Activated CD8-positive, alpha-beta T cell treated with anti-CD3 and anti-CD28 coated beads for 36 hours (primary cell): ENCODE data around the gene TMEM237. TPM values are rescaled to one million over a fixed set of nuclear protein-coding genes. Genes with fewer than 3 reads are reported as not detected.

ENCODE experiments used
- ATAC-seq: fragments of 200-7000 bp; cut with Tn5 transposase; one replicate; pipeline ENCODE4 v1.10.0; 2021; ENCODE audit warnings: mild to moderate bottlenecking, moderate library complexity
- CTCF ChIA-PET: fragments of 350-600 bp; sonication (Branson Sonifier 250); formaldehyde crosslinking; loops from one replicate; lab custom pipeline; 2021; ENCODE audit warnings: antibody characterized with exemption; lab: Charles Lee
- POLR2A ChIA-PET: fragments of 350-600 bp; sonication (Branson Sonifier 250); formaldehyde crosslinking; loops from one replicate; lab custom pipeline; 2021; ENCODE audit warnings: antibody characterized with exemption; lab: Charles Lee
- DNase-seq: peaks from one replicate; pipeline ENCODE4 v3.0.0-alpha.2; 2020
- H3K27ac Mint-ChIP-seq: one replicate; pipeline ENCODE4 v1.8.0; 2021; ENCODE audit warnings: mild to moderate bottlenecking, mixed read lengths
- H3K27me3 Mint-ChIP-seq: one replicate; pipeline ENCODE4 v1.8.0; 2021; ENCODE audit warnings: mixed read lengths
- H3K36me3 Mint-ChIP-seq: one replicate; pipeline ENCODE4 v1.8.0; 2021; ENCODE audit warnings: low read depth, mixed read lengths
- H3K4me1 Mint-ChIP-seq: one replicate; pipeline ENCODE4 v1.8.0; 2021; ENCODE audit warnings: low read depth, mixed read lengths
- H3K4me3 Mint-ChIP-seq: one replicate; pipeline ENCODE4 v1.8.0; 2021; ENCODE audit warnings: mild to moderate bottlenecking, moderate library complexity, mixed read lengths
- H3K9me3 Mint-ChIP-seq: one replicate; pipeline ENCODE4 v1.8.0; 2021; ENCODE audit warnings: mixed read lengths
- CTCF ChIP-seq: fragments of 200-600 bp; IDR thresholded peaks from one replicate; pipeline ENCODE4 v1.8.0; 2022; ENCODE audit warnings: antibody characterized with exemption, mild to moderate bottlenecking
- intact Hi-C: fragments of 100-400 bp; cut with micrococcal nuclease; formaldehyde crosslinking; loops from one replicate; pipeline ENCODE4 v1.10.0; 2022
- total RNA-seq, 2 experiments: library from RNA; stranded (reverse); gene quantifications; one replicate each; pipeline ENCODE4 v1.2.3, GENCODE V29; 2021

Gene TMEM237
- total RNA-seq, 2 experiments from 2014 or later = 14.3 to 16.3 TPM

- peaks cover 3% of the 10 kb centered on the region for H3K27me3 Mint-ChIP-seq
- no peak overlapping the region for H3K27ac Mint-ChIP-seq
- DNase-seq = no peak
- no peak overlapping the region for H3K4me3 Mint-ChIP-seq
- intact Hi-C loops = loop anchor here (10.0 kb wide), 1 partner anchor 193 kb away; the partner anchor contains the start of genes STRADB and TRAK2
- ChIA-PET CTCF (no interaction called here), POLR2A (no interaction called here)
- no peak for TF ChIP-seq CTCF
- H3K9me3 Mint-ChIP-seq = no peaks in the 10 kb centered on the region
- peaks cover 4% of the 10 kb centered on the region for H3K4me1 Mint-ChIP-seq
- H3K36me3 Mint-ChIP-seq = no peaks in the 10 kb centered on the region
- no peak for ATAC-seq
These were observed 4.1 kb upstream of the TMEM237 start for GRCh38 chr2:201647431-201647830.

GRCh38 chr2:201644001-201644400 is 698 bp upstream of the TMEM237 start:
- H3K4me1 Mint-ChIP-seq = peaks cover 11% of the 10 kb centered on the region
- H3K9me3 Mint-ChIP-seq = no peaks in the 10 kb centered on the region
- no peak for TF ChIP-seq CTCF
- H3K36me3 Mint-ChIP-seq = no peaks in the 10 kb centered on the region
- intact Hi-C loops = loop anchor here (10.0 kb wide), 1 partner anchor 189 kb away; the partner anchor contains the start of genes STRADB and TRAK2
- DNase-seq = no peak
- POLR2A ChIA-PET = interaction anchor here (1.1 to 2.4 kb wide), 2 partner anchors 10 to 18 kb away, joined by 3 to 9 read pairs; no protein-coding TSS in a partner anchor
- H3K27me3 Mint-ChIP-seq = no peaks in the 10 kb centered on the region
- no peak for ATAC-seq
- CTCF ChIA-PET = no interaction called here
- H3K4me3 Mint-ChIP-seq = peak overlapping the region; percentile 82
- H3K27ac Mint-ChIP-seq = no peak overlapping the region

- ATAC-seq = peak; percentile 88
- H3K9me3 Mint-ChIP-seq = no peaks in the 10 kb centered on the region
- H3K27me3 Mint-ChIP-seq = no peaks in the 10 kb centered on the region
- intact Hi-C loops = loop anchor here (10.0 kb wide), 1 partner anchor 188 kb away; the partner anchor contains the start of genes STRADB and TRAK2
- H3K36me3 Mint-ChIP-seq = no peaks in the 10 kb centered on the region
- CTCF ChIA-PET = interaction anchor here (0.6 to 1.4 kb wide), 2 partner anchors 138 to 411 kb away, joined by 3 to 4 read pairs; partner anchors contain the start of gene ALS2
- POLR2A ChIA-PET = interaction anchor here (0.8 to 2.4 kb wide), 6 partner anchors 9 to 366 kb away, joined by 3 to 9 read pairs (median 3); partner anchors contain the start of genes STRADB and TRAK2
- DNase-seq = peak; percentile 86
- peaks cover 11% of the 10 kb centered on the region for H3K4me1 Mint-ChIP-seq
- H3K4me3 Mint-ChIP-seq = peak overlapping the region; percentile 82
- peak overlapping the region; percentile 88 for H3K27ac Mint-ChIP-seq
- TF ChIP-seq CTCF = no peak
These were observed 606 bp downstream of the TMEM237 start for GRCh38 chr2:201642579-201643215.

GRCh38 chr2:201642086-201642578 is 1.2 kb downstream of the TMEM237 start:
- Mint-ChIP-seq H3K9me3 (no peaks in the 10 kb centered on the region), H3K4me1 (peaks cover 11% of the 10 kb centered on the region), H3K27me3 (no peaks in the 10 kb centered on the region), H3K27ac (peak overlapping the region; percentile 88), H3K36me3 (peaks cover 2% of the 10 kb centered on the region), H3K4me3 (peak overlapping the region; percentile 82)
- ATAC-seq = peak; percentile 60
- ChIA-PET POLR2A (interaction anchor here (0.8 to 2.4 kb wide), 5 partner anchors 9 to 365 kb away, joined by 3 to 9 read pairs (median 3); partner anchors contain the start of genes STRADB and TRAK2), CTCF (interaction anchor here (1.4 kb wide), 1 partner anchor 139 kb away, joined by 4 read pairs; the partner anchor contains the start of gene ALS2)
- intact Hi-C loops = loop anchor here (10.0 kb wide), 1 partner anchor 187 kb away; the partner anchor contains the start of genes STRADB and TRAK2
- TF ChIP-seq CTCF = no peak
- peak; percentile 79 for DNase-seq
